Measurements from ENCODE around the gene FBXO27.

Gene FBXO27

GRCh38 chr19:38975214-38975860 is 57.0 kb downstream of the FBXO27 start, which contains the start of gene FBXO17:
Gene FBXO17, minus strand, starts transcription at chr19:38975742. Its CDS starts 25,423 bp downstream, at chr19:38950319.
- peak within 1 kb of the TSS; percentile 72 for H3K4me3 ChIP-seq (ENCODE audit: low read depth, low read length)
- TF ChIP-seq CTCF (IDR thresholded peaks at IDR 0.05; ENCODE audit: low read depth, low read length), result no peak

- H3K4me3 ChIP-seq (ENCODE audit: low read depth, low read length), result peak overlapping the region; percentile 72
- TF ChIP-seq CTCF (IDR thresholded peaks at IDR 0.05; ENCODE audit: low read depth, low read length), result no peak
These were observed 57.6 kb downstream of the FBXO27 start for GRCh38 chr19:38974624-38975213.
